ENCODE measurements around the gene BRD8.

BRD8 gene

DNA sequence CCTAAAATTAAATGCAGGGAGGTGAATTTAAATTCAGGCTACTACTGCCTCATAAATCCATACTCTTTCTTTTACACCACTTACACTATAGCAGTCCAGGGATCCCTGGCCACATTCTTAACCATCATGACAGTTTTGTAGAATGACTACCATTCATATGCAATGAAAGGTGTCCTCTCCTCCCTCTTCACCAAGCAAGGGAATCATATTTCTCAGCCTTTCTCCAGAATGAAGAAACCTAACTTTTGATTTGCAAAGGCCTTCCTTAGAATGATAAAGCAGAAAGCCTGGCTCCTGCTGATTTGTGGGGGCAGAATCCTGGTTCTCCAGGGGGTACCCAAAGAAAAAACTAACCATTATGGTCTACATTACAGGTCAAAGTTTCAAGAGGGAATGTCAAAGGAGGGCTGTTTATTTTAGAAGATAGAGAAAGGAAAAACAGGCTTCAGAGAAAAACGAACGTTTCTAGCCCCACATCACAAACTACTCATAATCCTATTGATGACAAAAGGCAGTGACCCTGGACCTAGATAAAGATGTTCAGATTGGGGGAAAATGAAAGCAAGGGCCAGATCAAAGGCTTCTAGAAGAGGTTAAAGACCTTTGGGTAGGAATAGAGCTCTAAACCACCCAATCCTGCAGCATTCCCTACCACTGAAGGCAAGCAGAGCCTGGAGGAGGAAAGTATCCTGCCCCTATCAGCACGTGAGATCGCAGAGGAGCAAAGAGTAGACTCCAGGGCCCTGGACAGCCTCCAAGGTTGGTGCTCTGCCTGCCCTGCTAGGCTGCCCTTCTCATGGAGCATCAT is 83.1 kb downstream of the BRD8 start:
- no peak for DNase-seq

DNA sequence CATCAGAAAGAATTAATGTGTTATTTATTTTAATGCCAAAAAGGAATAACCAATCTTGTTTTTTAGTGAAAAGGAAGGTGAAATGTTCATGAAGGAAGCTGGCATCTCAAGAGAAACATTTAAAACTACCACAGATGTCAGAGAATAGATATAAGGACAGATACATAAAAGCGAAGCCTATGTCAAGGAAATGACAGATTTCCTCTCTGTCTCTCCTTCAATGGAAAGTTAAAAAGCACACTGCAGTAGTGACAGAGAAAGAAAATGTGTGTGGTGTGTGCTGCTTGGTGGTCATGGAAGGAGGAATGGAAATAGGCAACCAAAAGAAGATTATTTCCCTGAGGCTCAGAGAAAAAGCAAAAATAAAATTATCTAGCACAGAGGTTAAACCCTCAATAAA is 85.4 kb downstream of the BRD8 start:
- no peak for DNase-seq

GRCh38 chr5:138092301-138092700 is 86.1 kb downstream of the BRD8 start:
- DNase-seq: no peak

DNA sequence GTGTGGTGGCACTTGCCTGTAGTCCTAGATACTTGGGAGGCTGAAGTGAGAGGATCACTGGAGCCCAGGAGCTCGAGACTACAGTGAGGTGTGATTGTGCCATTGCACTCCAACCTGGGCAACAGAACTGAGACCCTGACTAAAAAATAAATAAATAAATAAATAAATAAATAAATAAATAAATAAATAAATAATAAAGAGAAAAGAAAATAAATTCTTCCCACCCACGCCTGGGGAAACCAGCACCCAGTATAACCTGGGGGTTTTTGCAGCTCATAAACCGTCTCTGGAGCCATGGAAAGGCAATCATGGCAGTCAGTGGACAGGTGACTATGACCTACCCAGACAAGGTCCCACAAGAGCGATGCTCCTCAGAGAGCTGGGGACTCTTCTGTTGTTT is 86.7 kb downstream of the BRD8 start:
- no peak for DNase-seq
